ENCODE results near the gene PRDM16. TPM values are rescaled to one million over a fixed set of nuclear protein-coding genes. Genes with fewer than 3 reads are reported as not detected.

Gene PRDM16
- total and polyA plus RNA-seq, 2 of the 8 experiments (the other 6 are each of a cell fraction or from before 2014, with no cell fraction given), result 0.39 to 0.43 TPM

DNA sequence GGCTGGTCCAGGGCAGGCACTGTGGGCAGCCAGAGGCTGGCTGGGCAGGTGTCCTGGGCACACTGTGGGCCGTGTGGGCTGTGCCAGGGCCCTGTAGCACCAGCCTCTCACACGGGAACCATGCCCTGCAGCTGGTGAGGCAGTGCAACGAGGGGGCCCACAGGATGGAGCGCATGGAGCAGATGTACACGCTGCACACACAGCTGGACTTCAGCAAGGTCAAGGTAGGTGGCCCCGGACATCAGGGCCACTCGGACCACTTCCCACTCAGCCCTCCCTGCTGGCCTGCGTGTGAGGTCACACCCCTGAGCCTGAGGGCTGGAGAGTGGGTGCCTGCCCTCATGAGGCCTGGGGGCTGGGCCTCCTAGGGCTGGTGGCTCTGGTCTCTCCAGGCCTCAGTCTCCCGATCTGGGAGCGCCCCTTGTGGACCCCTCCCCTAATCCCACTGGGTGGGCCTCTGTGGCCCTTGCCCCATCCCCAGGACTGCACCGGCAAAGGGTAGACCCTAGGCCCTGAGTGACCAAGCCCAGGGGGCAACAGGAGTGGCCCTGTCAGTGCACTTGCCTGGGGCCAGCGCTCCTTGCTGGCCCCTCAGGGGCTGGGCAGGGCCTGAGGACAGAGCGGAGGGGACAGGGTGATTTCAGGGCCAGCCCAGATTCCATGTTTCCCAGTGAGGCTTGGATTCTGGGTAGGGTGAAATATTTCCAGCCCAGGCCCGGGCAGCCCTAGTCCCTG, 407.0 kb downstream of the PRDM16 start:
- Histone ChIP-seq H4K8ac (ENCODE audit: extremely low read depth, insufficient read depth, low read length) (no peak overlapping the region; the same call in 1 of the 2 replicates), H3K4me2 (ENCODE audit: insufficient read depth in 1 of 2, low read depth in 2 of 2, low read length in 2 of 2) (no peak overlapping the region), H2AK5ac (ENCODE audit: low read depth, low read length) (no peak overlapping the region), H2BK5ac (ENCODE audit: low read depth, low read length) (no peak overlapping the region), H3K9me3 (ENCODE audit: insufficient read depth in 2 of 2, low read depth in 1 of 2, low read length in 1 of 2) (no peaks in the 10 kb centered on the region), H3K56ac (replicated peaks; ENCODE audit: insufficient read length, low read depth, low read length) (no peak overlapping the region), H3K79me2 (ENCODE audit: control insufficient read depth in 1 of 2, insufficient read depth in 2 of 2, low read length in 2 of 2) (no peaks in the 10 kb centered on the region), H2BK15ac (ENCODE audit: low read length) (no peak overlapping the region), H4K91ac (replicated peaks; ENCODE audit: insufficient read length, low read length) (no peak overlapping the region), H3K27ac (ENCODE audit: low read depth, low read length) (no peak overlapping the region), H2AFZ (ENCODE audit: low read length) (no peak overlapping the region), H3K14ac (ENCODE audit: insufficient read length) (no peak overlapping the region), H3K23me2 (ENCODE audit: low read depth, low read length) (0 out of 2 replicates have a peak, but pooled peaks cover under 1% of the 10 kb centered on the region), H4K5ac (ENCODE audit: insufficient read length, low read depth, low read length) (no peak overlapping the region), H2BK12ac (ENCODE audit: low read depth, low read length) (no peak overlapping the region), H3K18ac (ENCODE audit: extremely low read depth, low read length) (no peak overlapping the region), H2BK120ac (replicated peaks; ENCODE audit: low read depth, low read length) (no peak overlapping the region), H3K79me1 (ENCODE audit: low read depth, low read length) (no peaks in the 10 kb centered on the region), H3K4me3 (ENCODE audit: extremely low read depth in 1 of 4, insufficient read depth in 2 of 4, low read depth in 3 of 4, low read length in 4 of 4) (no peak overlapping the region), H3K36me3 (ENCODE audit: control insufficient read depth in 2 of 4, insufficient read depth in 4 of 4, low read length in 3 of 4) (peaks cover 0 to 16% (median 7%) of the 10 kb centered on the region in 4 experiments; a peak in 5 of 8 replicates), H3K4ac (replicated peaks; ENCODE audit: insufficient read length, low read depth, low read length) (no peak overlapping the region), H3K27me3 (replicated peaks in 1 of 4; ENCODE audit: control insufficient read depth in 3 of 4, extremely low read depth in 1 of 4, insufficient read depth in 3 of 4, low read length in 3 of 4) (no peaks in the 10 kb centered on the region), H4K20me1 (replicated peaks in 1 of 2; ENCODE audit: control insufficient read depth in 1 of 2, insufficient read depth in 2 of 2, low read length in 2 of 2) (peaks cover 2 to 9% of the 10 kb centered on the region in 2 experiments), H3K23ac (ENCODE audit: insufficient read length) (no peak overlapping the region), H3K4me1 (replicated peaks in 1 of 4; ENCODE audit: control insufficient read depth in 3 of 4, insufficient read depth in 4 of 4, low read length in 3 of 4) (peaks cover 0 to 12% (median 9%) of the 10 kb centered on the region in 4 experiments; a peak in 6 of 7 replicates), H3K9ac (replicated peaks in 1 of 4; ENCODE audit: extremely low read depth in 1 of 4, low read depth in 3 of 4, low read length in 3 of 4) (no peak overlapping the region), H2BK20ac (ENCODE audit: low read length) (no peak overlapping the region)
- DNase-seq (ENCODE audit: low read depth in 1 of 2, low spot score in 2 of 2) (no peak), FAIRE-seq (no peak)
- POLR2A ChIA-PET (ENCODE audit: partially characterized antibody), result no interaction called here
- WGBS, 2 experiments (ENCODE audit: extremely low coverage in 1 of 2, insufficient coverage in 1 of 2, insufficient read length in 1 of 2, insufficient replicate concordance in 2 of 2, low coverage in 1 of 2, low lambda C conversion rate in 2 of 2, missing lambda C conversion rate in 1 of 2), result 87% methylated on average over 14 of the region's 14 CpGs; no CpG with 5 or more reads in 1 of the 2 experiments
- TF ChIP-seq BCL11A (IDR thresholded peaks at IDR 0.05; ENCODE audit: low read depth in 2 of 2, low read length in 2 of 2), result no peak
- TF ChIP-seq, protein P1, sequence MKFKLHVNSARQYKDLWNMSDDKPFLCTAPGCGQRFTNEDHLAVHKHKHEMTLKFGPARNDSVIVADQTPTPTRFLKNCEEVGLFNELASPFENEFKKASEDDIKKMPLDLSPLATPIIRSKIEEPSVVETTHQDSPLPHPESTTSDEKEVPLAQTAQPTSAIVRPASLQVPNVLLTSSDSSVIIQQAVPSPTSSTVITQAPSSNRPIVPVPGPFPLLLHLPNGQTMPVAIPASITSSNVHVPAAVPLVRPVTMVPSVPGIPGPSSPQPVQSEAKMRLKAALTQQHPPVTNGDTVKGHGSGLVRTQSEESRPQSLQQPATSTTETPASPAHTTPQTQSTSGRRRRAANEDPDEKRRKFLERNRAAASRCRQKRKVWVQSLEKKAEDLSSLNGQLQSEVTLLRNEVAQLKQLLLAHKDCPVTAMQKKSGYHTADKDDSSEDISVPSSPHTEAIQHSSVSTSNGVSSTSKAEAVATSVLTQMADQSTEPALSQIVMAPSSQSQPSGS (IDR thresholded peaks at IDR 0.05; ENCODE audit: low read length), result no peak
- no peak for TF ChIP-seq HDAC6 (IDR thresholded peaks at IDR 0.05; ENCODE audit: low read depth, low read length)
- no peak for TF ChIP-seq SP2 (IDR thresholded peaks at IDR 0.05; ENCODE audit: low read length)
- no peak for TF ChIP-seq NANOG (IDR thresholded peaks at IDR 0.05; ENCODE audit: insufficient read depth, low read depth, low read length, poor library complexity, severe bottlenecking)
- TF ChIP-seq, protein P2, sequence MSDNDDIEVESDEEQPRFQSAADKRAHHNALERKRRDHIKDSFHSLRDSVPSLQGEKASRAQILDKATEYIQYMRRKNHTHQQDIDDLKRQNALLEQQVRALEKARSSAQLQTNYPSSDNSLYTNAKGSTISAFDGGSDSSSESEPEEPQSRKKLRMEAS (IDR thresholded peaks at IDR 0.05), result no peak
- TF ChIP-seq CEBPB (IDR thresholded peaks at IDR 0.05; ENCODE audit: low read depth, low read length), result no peak
- CTCF ChIA-PET (ENCODE audit: partially characterized antibody), result no interaction called here

Measured in H1 (cell line).